Measurements from ENCODE around the gene SEL1L3.

The SEL1L3 gene

GRCh38 chr4:25776795-25777194, 86.0 kb downstream of the SEL1L3 start:
- DNase-seq, result no peak
- Histone ChIP-seq H3K4me1 (ENCODE audit: control insufficient read depth, insufficient read depth, low read depth, low read length) (no peaks in the 10 kb centered on the region), H2BK15ac (ENCODE audit: low read depth, poor library complexity, severe bottlenecking) (no peak overlapping the region), H2AFZ (ENCODE audit: low read depth, low read length) (no peak overlapping the region), H2BK120ac (ENCODE audit: low read depth, low read length) (no peak overlapping the region), H3K36me3 (ENCODE audit: control insufficient read depth in 1 of 2, insufficient read depth in 2 of 2, low read depth in 1 of 2, low read length in 2 of 2) (no peaks in the 10 kb centered on the region), H3K4me2 (ENCODE audit: low read length, poor library complexity, severe bottlenecking) (no peak overlapping the region), H3K4ac (ENCODE audit: low read depth in 1 of 2, low read length in 2 of 2) (no peak overlapping the region), H3K9me3 (ENCODE audit: control insufficient read depth, low read length) (peaks cover 9% of the 10 kb centered on the region), H3K4me3 (ENCODE audit: insufficient read depth in 1 of 2, low read depth in 1 of 2, low read length in 2 of 2) (no peak overlapping the region), H4K91ac (ENCODE audit: low read length) (no peak overlapping the region), H2BK5ac (ENCODE audit: low read depth, low read length, poor library complexity, severe bottlenecking) (no peak overlapping the region), H3K14ac (ENCODE audit: low read length in 2 of 2) (no peak overlapping the region), H3K79me1 (replicated peaks; ENCODE audit: low read length, poor library complexity, severe bottlenecking) (no peaks in the 10 kb centered on the region), H2AK5ac (ENCODE audit: low read length, severe bottlenecking) (no peak overlapping the region), H2BK12ac (ENCODE audit: low read length in 2 of 2) (no peak overlapping the region), H3K27ac (ENCODE audit: low read length, poor library complexity, severe bottlenecking) (no peak overlapping the region), H3K9ac (ENCODE audit: low read length) (no peak overlapping the region), H4K8ac (ENCODE audit: low read length) (no peak overlapping the region), H3K23ac (ENCODE audit: low read length in 2 of 2) (no peak overlapping the region), H3K18ac (ENCODE audit: low read depth in 1 of 2, low read length in 2 of 2) (no peak overlapping the region), H3K27me3 (ENCODE audit: control insufficient read depth in 1 of 2, insufficient read depth in 1 of 2, low read length in 2 of 2) (no peaks in the 10 kb centered on the region)

GRCh38 chr4:25775166-25775565, 87.6 kb downstream of the SEL1L3 start:
- Histone ChIP-seq H3K9me3 (ENCODE audit: control insufficient read depth, low read length) (peaks cover 9% of the 10 kb centered on the region), H2AK5ac (ENCODE audit: low read length, severe bottlenecking) (no peak overlapping the region), H2AFZ (ENCODE audit: low read depth, low read length) (no peak overlapping the region), H3K14ac (ENCODE audit: low read length in 2 of 2) (no peak overlapping the region), H2BK120ac (ENCODE audit: low read depth, low read length) (no peak overlapping the region), H3K4me2 (ENCODE audit: low read length, poor library complexity, severe bottlenecking) (no peak overlapping the region), H2BK12ac (ENCODE audit: low read length in 2 of 2) (no peak overlapping the region), H3K79me1 (replicated peaks; ENCODE audit: low read length, poor library complexity, severe bottlenecking) (no peaks in the 10 kb centered on the region), H2BK15ac (ENCODE audit: low read depth, poor library complexity, severe bottlenecking) (no peak overlapping the region), H3K18ac (ENCODE audit: low read depth in 1 of 2, low read length in 2 of 2) (no peak overlapping the region), H3K27ac (ENCODE audit: low read length, poor library complexity, severe bottlenecking) (no peak overlapping the region), H4K91ac (ENCODE audit: low read length) (no peak overlapping the region), H3K36me3 (ENCODE audit: control insufficient read depth in 1 of 2, insufficient read depth in 2 of 2, low read depth in 1 of 2, low read length in 2 of 2) (no peaks in the 10 kb centered on the region), H2BK5ac (ENCODE audit: low read depth, low read length, poor library complexity, severe bottlenecking) (no peak overlapping the region), H3K4me1 (ENCODE audit: control insufficient read depth, insufficient read depth, low read depth, low read length) (no peaks in the 10 kb centered on the region), H4K8ac (ENCODE audit: low read length) (no peak overlapping the region), H3K4me3 (ENCODE audit: insufficient read depth in 1 of 2, low read depth in 1 of 2, low read length in 2 of 2) (no peak overlapping the region), H3K4ac (ENCODE audit: low read depth in 1 of 2, low read length in 2 of 2) (no peak overlapping the region), H3K9ac (ENCODE audit: low read length) (no peak overlapping the region), H3K27me3 (ENCODE audit: control insufficient read depth in 1 of 2, insufficient read depth in 1 of 2, low read length in 2 of 2) (no peaks in the 10 kb centered on the region), H3K23ac (ENCODE audit: low read length in 2 of 2) (no peak overlapping the region)
- no peak for DNase-seq
- 77% methylated on average over 1 of the region's 2 CpGs for WGBS

- no peak overlapping the region for H2BK15ac ChIP-seq (ENCODE audit: low read depth, poor library complexity, severe bottlenecking)
- no peaks in the 10 kb centered on the region for H3K79me1 ChIP-seq (replicated peaks; ENCODE audit: low read length, poor library complexity, severe bottlenecking)
- no peak overlapping the region for H2BK120ac ChIP-seq (ENCODE audit: low read depth, low read length)
- no peak for DNase-seq
- H3K9me3 ChIP-seq (ENCODE audit: control insufficient read depth, low read length), result peaks cover 9% of the 10 kb centered on the region
- no peaks in the 10 kb centered on the region for H3K27me3 ChIP-seq (ENCODE audit: control insufficient read depth in 1 of 2, insufficient read depth in 1 of 2, low read length in 2 of 2)
- H3K18ac ChIP-seq (ENCODE audit: low read depth in 1 of 2, low read length in 2 of 2), result no peak overlapping the region
- H3K4me3 ChIP-seq (ENCODE audit: insufficient read depth in 1 of 2, low read depth in 1 of 2, low read length in 2 of 2), result no peak overlapping the region
- H2BK5ac ChIP-seq (ENCODE audit: low read depth, low read length, poor library complexity, severe bottlenecking), result no peak overlapping the region
- no peak overlapping the region for H4K8ac ChIP-seq (ENCODE audit: low read length)
- H3K9ac ChIP-seq (ENCODE audit: low read length), result no peak overlapping the region
- H2AFZ ChIP-seq (ENCODE audit: low read depth, low read length), result no peak overlapping the region
- no peaks in the 10 kb centered on the region for H3K4me1 ChIP-seq (ENCODE audit: control insufficient read depth, insufficient read depth, low read depth, low read length)
- 83% methylated on average over 4 of the region's 4 CpGs for WGBS
- H3K27ac ChIP-seq (ENCODE audit: low read length, poor library complexity, severe bottlenecking), result no peak overlapping the region
- no peak overlapping the region for H3K14ac ChIP-seq (ENCODE audit: low read length in 2 of 2)
- H3K4ac ChIP-seq (ENCODE audit: low read depth in 1 of 2, low read length in 2 of 2), result no peak overlapping the region
- no peak overlapping the region for H4K91ac ChIP-seq (ENCODE audit: low read length)
- H3K4me2 ChIP-seq (ENCODE audit: low read length, poor library complexity, severe bottlenecking), result no peak overlapping the region
- H2BK12ac ChIP-seq (ENCODE audit: low read length in 2 of 2), result no peak overlapping the region
- H2AK5ac ChIP-seq (ENCODE audit: low read length, severe bottlenecking), result no peak overlapping the region
- H3K23ac ChIP-seq (ENCODE audit: low read length in 2 of 2), result no peak overlapping the region
- H3K36me3 ChIP-seq (ENCODE audit: control insufficient read depth in 1 of 2, insufficient read depth in 2 of 2, low read depth in 1 of 2, low read length in 2 of 2), result no peaks in the 10 kb centered on the region
Observed at GRCh38 chr4:25773358-25773757, 89.4 kb downstream of the SEL1L3 start.

- DNase-seq, result no peak
- H3K27me3 ChIP-seq (ENCODE audit: control insufficient read depth in 1 of 2, insufficient read depth in 1 of 2, low read length in 2 of 2), result no peaks in the 10 kb centered on the region
- no peak overlapping the region for H4K91ac ChIP-seq (ENCODE audit: low read length)
Observed at GRCh38 chr4:25771672-25772071, 91.1 kb downstream of the SEL1L3 start.

More at GRCh38 chr4:25771672-25772071, 91.1 kb downstream of the SEL1L3 start:
- H2BK120ac ChIP-seq (ENCODE audit: low read depth, low read length), result no peak overlapping the region
- H2BK5ac ChIP-seq (ENCODE audit: low read depth, low read length, poor library complexity, severe bottlenecking), result no peak overlapping the region
- H3K36me3 ChIP-seq (ENCODE audit: control insufficient read depth in 1 of 2, insufficient read depth in 2 of 2, low read depth in 1 of 2, low read length in 2 of 2), result no peaks in the 10 kb centered on the region
- no peak overlapping the region for H3K4ac ChIP-seq (ENCODE audit: low read depth in 1 of 2, low read length in 2 of 2)
- H3K9me3 ChIP-seq (ENCODE audit: control insufficient read depth, low read length), result no peaks in the 10 kb centered on the region
- no peak overlapping the region for H4K8ac ChIP-seq (ENCODE audit: low read length)
- H3K14ac ChIP-seq (ENCODE audit: low read length in 2 of 2), result no peak overlapping the region
- no peak overlapping the region for H2BK12ac ChIP-seq (ENCODE audit: low read length in 2 of 2)
- H3K4me3 ChIP-seq (ENCODE audit: insufficient read depth in 1 of 2, low read depth in 1 of 2, low read length in 2 of 2), result no peak overlapping the region
- H3K23ac ChIP-seq (ENCODE audit: low read length in 2 of 2), result no peak overlapping the region
- H3K18ac ChIP-seq (ENCODE audit: low read depth in 1 of 2, low read length in 2 of 2), result no peak overlapping the region
- no peaks in the 10 kb centered on the region for H3K79me1 ChIP-seq (replicated peaks; ENCODE audit: low read length, poor library complexity, severe bottlenecking)
- no peak overlapping the region for H2BK15ac ChIP-seq (ENCODE audit: low read depth, poor library complexity, severe bottlenecking)
- H3K4me2 ChIP-seq (ENCODE audit: low read length, poor library complexity, severe bottlenecking), result no peak overlapping the region
- H3K4me1 ChIP-seq (ENCODE audit: control insufficient read depth, insufficient read depth, low read depth, low read length), result no peaks in the 10 kb centered on the region
- H2AK5ac ChIP-seq (ENCODE audit: low read length, severe bottlenecking), result no peak overlapping the region
- no peak overlapping the region for H3K9ac ChIP-seq (ENCODE audit: low read length)
- no peak overlapping the region for H2AFZ ChIP-seq (ENCODE audit: low read depth, low read length)
- no peak overlapping the region for H3K27ac ChIP-seq (ENCODE audit: low read length, poor library complexity, severe bottlenecking)
- 88% methylated on average over 3 of the region's 4 CpGs for WGBS

Measured in mesenchymal stem cell (in vitro differentiated cells and primary cell).